GM12801 (cell line): ENCODE data around the gene EBF4.

Experiments
- CTCF ChIP-seq: IDR thresholded peaks from one replicate; pipeline ENCODE4 v1.5.1; 2011; ENCODE audit warnings: control low read depth; ENCODE audit not compliant: insufficient read length; ENCODE audit errors: extremely low read depth

Gene EBF4

DNA sequence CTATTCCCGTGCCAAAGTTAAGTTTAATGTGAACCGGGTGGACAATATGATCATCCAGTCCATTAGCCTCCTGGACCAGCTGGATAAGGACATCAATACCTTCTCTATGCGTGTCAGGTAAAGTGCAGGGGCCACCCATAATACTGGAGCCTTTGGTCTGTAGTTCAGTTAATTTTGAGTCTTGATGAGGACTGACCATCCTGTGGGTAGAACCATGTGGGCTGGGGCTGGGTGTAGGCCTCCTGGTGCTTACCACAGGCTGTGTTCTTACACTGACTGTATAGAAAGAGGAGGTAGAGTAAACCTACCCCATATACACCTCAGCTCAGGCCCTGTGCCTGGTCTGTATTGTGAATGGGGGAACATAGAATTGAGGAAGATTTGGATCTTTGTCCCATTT lies 37.7 kb upstream of the EBF4 start:
- no peak for TF ChIP-seq CTCF

DNA sequence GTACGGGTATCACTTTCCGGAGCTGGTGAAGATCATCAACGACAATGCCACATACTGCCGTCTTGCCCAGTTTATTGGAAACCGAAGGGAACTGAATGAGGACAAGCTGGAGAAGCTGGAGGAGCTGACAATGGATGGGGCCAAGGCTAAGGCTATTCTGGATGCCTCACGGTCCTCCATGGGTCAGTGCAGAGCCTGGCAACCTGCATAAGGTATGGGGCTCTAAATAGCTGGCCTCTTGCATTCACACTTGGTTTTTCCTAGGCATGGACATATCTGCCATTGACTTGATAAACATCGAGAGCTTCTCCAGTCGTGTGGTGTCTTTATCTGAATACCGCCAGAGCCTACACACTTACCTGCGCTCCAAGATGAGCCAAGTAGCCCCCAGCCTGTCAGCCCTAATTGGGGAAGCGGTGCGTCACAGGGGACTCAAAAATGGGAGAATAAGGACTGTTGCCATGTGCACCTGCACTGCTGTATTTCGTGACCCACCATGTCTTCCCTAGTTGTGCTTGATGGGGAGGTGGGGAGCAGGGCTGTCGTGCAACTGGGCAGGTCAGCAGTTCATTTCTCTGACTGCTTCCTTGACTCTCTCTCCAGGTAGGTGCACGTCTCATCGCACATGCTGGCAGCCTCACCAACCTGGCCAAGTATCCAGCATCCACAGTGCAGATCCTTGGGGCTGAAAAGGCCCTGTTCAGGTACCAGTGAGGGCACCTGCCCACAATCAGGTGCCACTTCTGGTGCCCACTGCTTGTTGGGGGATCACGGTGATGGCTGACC lies 37.1 kb upstream of the EBF4 start:
- TF ChIP-seq CTCF = no peak

DNA sequence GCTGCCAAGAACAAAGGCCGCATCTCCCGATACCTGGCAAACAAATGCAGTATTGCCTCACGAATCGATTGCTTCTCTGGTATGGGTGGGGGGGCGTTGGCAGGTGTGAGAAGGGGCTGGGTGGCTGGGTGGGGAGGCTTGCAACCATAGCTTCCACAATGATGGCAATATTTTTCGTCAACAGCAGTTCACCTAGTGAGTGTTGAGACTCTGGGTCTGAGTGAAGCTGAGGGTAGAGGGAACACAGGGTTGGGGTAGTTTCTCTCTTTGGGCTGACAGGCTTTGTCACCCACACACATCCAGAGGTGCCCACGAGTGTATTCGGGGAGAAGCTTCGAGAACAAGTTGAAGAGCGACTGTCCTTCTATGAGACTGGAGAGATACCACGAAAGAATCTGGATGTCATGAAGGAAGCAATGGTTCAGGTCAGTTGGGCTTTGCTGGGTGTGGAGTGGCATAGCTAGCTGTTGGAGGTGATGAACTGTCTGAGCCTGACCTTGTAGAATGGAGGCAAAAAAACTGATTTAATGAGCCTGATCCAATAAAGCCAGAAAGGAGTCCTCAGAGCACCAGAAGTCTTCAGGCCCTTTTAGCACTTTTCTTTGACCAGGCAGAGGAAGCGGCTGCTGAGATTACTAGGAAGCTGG lies 36.0 kb upstream of the EBF4 start:
- TF ChIP-seq CTCF = no peak

- no peak for TF ChIP-seq CTCF
These were observed 35.3 kb upstream of the EBF4 start for GRCh38 chr20:2657241-2657640.

DNA sequence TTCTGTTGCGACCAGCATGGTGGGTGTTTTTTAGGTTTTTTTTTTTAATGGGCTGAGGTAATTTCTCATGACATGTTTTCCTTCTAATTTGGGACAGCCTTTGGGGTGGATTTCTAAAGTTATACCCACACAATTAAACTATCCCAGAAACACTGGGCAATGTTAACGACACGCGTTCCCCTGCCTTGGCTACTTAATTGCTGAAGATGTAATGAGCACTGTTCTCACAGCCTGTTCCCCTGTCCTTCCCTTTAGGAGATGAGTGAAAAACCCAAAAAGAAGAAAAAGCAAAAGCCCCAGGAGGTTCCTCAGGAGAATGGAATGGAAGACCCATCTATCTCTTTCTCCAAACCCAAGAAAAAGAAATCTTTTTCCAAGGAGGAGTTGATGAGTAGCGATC lies 34.9 kb upstream of the EBF4 start:
- TF ChIP-seq CTCF = no peak

DNA sequence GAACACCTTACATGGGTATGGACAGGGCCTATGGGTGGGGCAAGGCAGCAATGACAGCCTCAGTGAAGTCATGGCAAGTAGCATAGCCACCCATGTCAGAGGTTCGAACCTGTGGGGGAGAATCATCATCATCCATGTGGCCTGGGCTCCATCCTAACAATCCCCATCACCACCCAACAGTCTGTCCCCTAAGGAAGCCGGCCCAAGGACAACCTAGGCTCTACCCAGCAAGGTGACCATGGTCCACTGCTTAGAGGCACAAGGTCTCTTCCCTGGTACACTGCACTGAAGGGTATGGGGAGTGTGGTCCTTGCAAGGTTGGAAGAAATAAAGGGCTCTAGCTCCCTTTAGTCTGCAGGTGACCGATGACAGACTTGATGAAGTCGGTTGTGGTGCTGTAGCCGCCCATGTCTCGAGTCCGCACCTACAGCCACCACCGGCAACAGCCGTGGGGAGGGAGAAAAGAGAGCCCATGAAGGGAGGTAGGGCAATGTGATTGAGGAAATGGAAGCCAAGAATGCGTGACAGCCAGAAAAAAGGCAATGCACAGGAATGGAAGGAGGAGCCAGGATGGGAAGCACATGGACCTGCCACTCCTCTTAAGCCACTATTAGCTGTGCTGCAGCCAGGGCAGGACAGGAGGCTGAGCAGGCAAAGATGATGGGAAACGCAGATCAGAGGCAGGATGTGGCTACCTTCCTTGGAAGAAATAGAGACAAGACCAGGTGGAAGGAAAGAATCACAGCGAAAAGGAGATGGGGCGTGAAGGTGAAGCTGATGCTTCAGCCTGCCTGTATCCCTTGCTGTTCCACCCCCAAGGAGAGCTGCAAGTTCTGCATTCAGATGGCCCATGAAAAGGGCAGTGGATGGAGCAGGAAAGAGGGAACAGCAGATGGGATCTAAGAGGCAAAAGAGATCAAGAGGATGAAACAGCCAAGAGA lies 33.9 kb upstream of the EBF4 start:
- no peak for TF ChIP-seq CTCF

DNA sequence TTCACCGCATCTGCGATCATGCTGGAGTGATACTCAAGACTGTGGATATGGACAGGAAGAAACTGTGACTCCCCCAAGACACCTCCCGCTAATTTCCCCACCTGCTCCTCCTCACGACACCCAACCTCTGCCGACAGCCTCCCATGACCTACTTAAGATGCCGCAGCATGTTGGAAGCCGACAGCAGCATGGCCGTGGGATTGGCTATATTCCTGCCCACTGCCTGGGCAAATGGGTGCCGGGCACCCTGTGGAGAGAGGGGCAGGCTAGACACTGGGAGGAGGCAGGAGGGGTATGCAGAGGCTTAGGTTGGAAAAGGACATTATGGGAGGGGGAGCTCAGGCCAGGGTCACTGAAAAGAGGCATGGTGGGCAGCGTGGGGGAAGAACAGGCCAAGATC lies 33.0 kb upstream of the EBF4 start:
- no peak for TF ChIP-seq CTCF
